DOHH2 (cell line): ENCODE data around the gene GALNT9.

Experiments used
- H3F3A ChIP-seq: fragments of 200-600 bp; sonication (generic), shearing (Covaris generic); 2 replicates; pipeline ENCODE4 v1.6.0; 2016; ENCODE audit warnings: antibody characterized with exemption, mild to moderate bottlenecking; ENCODE audit not compliant: control insufficient read depth, insufficient read depth
- H3K27ac ChIP-seq: fragments of 200-600 bp; sonication (generic); 2 replicates; pipeline ENCODE4 v1.5.1; 2014; ENCODE audit warnings: low read depth, mild to moderate bottlenecking, low read length, moderate library complexity
- H3K27me3 ChIP-seq: fragments of 200-600 bp; sonication (generic); 2 replicates; pipeline ENCODE4 v1.6.1; 2014; ENCODE audit warnings: mild to moderate bottlenecking, low read length, mixed read lengths; ENCODE audit not compliant: control insufficient read depth
- H3K36me3 ChIP-seq: fragments of 200-600 bp; sonication (generic); 2 replicates; pipeline ENCODE4 v1.6.1; 2014; ENCODE audit warnings: mild to moderate bottlenecking, low read length, moderate library complexity, mixed read lengths; ENCODE audit not compliant: control insufficient read depth
- H3K4me1 ChIP-seq: fragments of 200-600 bp; sonication (generic); 2 replicates; pipeline ENCODE4 v1.6.1; 2014; ENCODE audit warnings: mild to moderate bottlenecking, low read length, mixed read lengths; ENCODE audit not compliant: control insufficient read depth
- H3K4me2 ChIP-seq: fragments of 200-600 bp; sonication (generic); 2 replicates; pipeline ENCODE4 v1.6.0; 2014; ENCODE audit warnings: mild to moderate bottlenecking, low read length, moderate library complexity
- H3K4me3 ChIP-seq: fragments of 200-600 bp; sonication (generic); 2 replicates; pipeline ENCODE4 v1.5.1; 2014; ENCODE audit warnings: mild to moderate bottlenecking, low read length, mixed read lengths
- H3K79me2 ChIP-seq: fragments of 200-600 bp; sonication (generic); 2 replicates; pipeline ENCODE4 v1.6.1; 2014; ENCODE audit warnings: mild to moderate bottlenecking, low read length, mixed read lengths; ENCODE audit not compliant: control insufficient read depth
- H3K9me2 ChIP-seq: fragments of 200-600 bp; sonication (generic); replicated peaks from 2 replicates; pipeline ENCODE4 v1.6.1; 2014; ENCODE audit warnings: mild to moderate bottlenecking, low read length, mixed read lengths; ENCODE audit not compliant: control insufficient read depth
- H3K9me3 ChIP-seq: fragments of 200-600 bp; sonication (generic); 2 replicates; pipeline ENCODE4 v1.6.1; 2014; ENCODE audit warnings: antibody characterized with exemption, low read length, mixed read lengths; ENCODE audit not compliant: control insufficient read depth, insufficient read depth
- H4K20me1 ChIP-seq: fragments of 200-600 bp; sonication (generic); 2 replicates; pipeline ENCODE4 v1.6.0; 2014; ENCODE audit warnings: low read depth, mild to moderate bottlenecking, antibody characterized with exemption, low read length, moderate library complexity; ENCODE audit not compliant: control insufficient read depth, insufficient read depth
- EZH2phosphoT487 ChIP-seq: fragments of 200-600 bp; sonication (generic); IDR thresholded peaks from 2 replicates; pipeline ENCODE4 v1.6.1; 2017; ENCODE audit warnings: borderline replicate concordance, mild to moderate bottlenecking, antibody characterized with exemption, low read length, moderate library complexity, mixed read lengths
- TF ChIP-seq, protein P1 (sequence below): fragments of 200-600 bp; sonication (generic); IDR thresholded peaks from one replicate; pipeline ENCODE4 v1.5.1; 2014; ENCODE audit warnings: antibody characterized with exemption, mild to moderate bottlenecking, low read depth, low read length; ENCODE audit not compliant: poor library complexity, severe bottlenecking

Gene GALNT9

DNA sequence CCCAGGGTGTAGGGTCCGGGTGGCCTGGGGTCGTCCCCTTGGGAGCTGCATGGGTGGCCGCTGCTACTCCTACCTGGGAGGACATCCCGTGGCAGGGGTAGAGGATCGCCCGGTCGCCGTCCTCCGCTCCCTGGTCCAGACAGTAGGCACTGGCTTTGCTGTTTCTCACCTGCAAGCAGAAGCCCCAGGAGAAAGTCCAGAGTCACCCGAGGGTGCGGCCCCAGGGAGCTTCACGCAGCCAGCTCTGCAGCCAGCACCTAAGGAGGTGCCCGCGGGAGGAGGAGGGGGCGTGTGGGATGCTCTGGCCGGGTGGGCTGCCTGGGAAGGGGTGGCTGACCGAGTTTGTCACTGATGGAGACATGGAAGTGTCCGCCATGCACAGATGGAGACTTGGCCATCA lies 130.3 kb downstream of the GALNT9 start:
- H3F3A ChIP-seq, result no peaks in the 10 kb centered on the region
- peaks cover 4% of the 10 kb centered on the region; the same call in 1 of the 2 replicates for H3K9me3 ChIP-seq
- no peaks in the 10 kb centered on the region for H3K27me3 ChIP-seq
- H3K4me1 ChIP-seq, result no peaks in the 10 kb centered on the region
- no peak overlapping the region for H3K4me3 ChIP-seq
- TF ChIP-seq, protein P1, sequence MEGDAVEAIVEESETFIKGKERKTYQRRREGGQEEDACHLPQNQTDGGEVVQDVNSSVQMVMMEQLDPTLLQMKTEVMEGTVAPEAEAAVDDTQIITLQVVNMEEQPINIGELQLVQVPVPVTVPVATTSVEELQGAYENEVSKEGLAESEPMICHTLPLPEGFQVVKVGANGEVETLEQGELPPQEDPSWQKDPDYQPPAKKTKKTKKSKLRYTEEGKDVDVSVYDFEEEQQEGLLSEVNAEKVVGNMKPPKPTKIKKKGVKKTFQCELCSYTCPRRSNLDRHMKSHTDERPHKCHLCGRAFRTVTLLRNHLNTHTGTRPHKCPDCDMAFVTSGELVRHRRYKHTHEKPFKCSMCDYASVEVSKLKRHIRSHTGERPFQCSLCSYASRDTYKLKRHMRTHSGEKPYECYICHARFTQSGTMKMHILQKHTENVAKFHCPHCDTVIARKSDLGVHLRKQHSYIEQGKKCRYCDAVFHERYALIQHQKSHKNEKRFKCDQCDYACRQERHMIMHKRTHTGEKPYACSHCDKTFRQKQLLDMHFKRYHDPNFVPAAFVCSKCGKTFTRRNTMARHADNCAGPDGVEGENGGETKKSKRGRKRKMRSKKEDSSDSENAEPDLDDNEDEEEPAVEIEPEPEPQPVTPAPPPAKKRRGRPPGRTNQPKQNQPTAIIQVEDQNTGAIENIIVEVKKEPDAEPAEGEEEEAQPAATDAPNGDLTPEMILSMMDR, result no peak
- TF ChIP-seq EZH2phosphoT487, result no peak
- H3K27ac ChIP-seq, result no peak overlapping the region
- H4K20me1 ChIP-seq, result no peaks in the 10 kb centered on the region
- no peaks in the 10 kb centered on the region for H3K79me2 ChIP-seq
- no peaks in the 10 kb centered on the region for H3K9me2 ChIP-seq
- H3K36me3 ChIP-seq, result no peaks in the 10 kb centered on the region
- H3K4me2 ChIP-seq, result no peak overlapping the region

DNA sequence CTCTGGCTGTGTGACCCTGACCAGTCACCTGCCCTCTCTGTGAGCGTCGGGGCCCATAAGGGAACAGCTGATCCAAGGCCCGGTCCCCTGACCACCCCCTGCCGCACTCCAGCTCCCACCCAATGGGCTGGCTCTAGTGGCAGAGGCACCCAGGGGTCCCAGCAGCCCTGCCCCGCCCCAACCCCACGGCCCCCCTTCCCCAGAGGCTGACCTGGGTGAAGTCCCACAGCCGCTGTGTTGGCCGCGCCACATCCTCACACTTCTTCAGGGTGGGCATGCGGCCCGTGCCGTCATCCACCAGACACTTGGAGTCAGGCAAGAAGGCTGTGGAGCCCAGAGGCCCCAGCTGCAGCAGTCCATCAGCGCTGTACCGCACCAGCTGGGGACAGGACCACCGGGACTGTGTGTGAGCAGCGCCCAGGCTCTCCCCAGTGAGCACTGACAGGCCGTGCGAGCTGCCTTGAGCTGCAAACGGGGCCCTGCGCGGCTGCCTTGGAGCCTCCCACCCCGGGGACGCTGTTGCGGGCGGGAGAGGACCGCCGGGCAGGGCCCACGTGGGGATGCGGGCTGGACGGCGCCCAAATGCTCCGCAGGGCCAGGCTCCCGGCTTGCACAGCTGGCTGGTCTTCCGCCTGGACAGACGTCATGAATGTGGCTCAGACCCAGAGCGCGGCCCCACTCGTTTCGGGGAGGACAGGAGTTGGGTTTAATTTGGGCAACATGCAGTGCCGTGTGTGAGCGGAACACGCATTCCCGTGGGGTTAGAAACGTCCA lies 131.6 kb downstream of the GALNT9 start:
- Histone ChIP-seq H3K36me3 (no peaks in the 10 kb centered on the region), H3K27me3 (no peaks in the 10 kb centered on the region), H3K79me2 (no peaks in the 10 kb centered on the region), H3K27ac (no peak overlapping the region), H3K4me2 (no peak overlapping the region), H3K9me2 (no peaks in the 10 kb centered on the region), H3K4me1 (no peaks in the 10 kb centered on the region), H4K20me1 (no peaks in the 10 kb centered on the region), H3K9me3 (peaks cover 14% of the 10 kb centered on the region; the same call in 1 of the 2 replicates), H3F3A (no peaks in the 10 kb centered on the region), H3K4me3 (no peak overlapping the region)
- TF ChIP-seq EZH2phosphoT487, result no peak
- TF ChIP-seq, protein P1, result no peak

DNA sequence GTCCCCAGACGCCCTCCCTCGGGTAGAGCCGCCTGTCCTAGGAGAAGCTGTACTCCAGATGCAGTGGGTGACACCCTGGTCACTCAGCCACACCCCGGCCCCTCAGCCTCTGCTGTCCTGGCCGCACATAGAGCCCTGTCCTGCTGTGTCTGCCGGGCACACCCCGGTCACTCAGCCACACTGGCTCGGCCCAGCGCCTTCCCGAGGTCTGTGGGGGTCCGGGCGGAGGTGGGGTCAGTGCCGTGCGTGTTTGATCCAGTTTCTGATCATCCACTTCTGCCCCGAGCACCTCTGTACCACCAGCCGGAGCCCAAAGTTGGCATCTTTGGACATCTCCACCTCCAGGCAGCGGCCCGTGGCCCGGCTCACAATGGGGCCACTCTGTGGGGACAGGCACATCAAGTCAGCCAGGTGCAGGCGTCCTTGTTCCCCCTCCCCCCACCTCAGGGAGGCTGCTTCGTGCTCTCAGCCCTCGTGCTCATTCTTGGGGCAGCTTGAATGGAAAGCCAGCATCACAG lies 132.5 kb downstream of the GALNT9 start:
- no peak overlapping the region for H3K27ac ChIP-seq
- H3F3A ChIP-seq, result no peaks in the 10 kb centered on the region
- H3K79me2 ChIP-seq, result no peaks in the 10 kb centered on the region
- H3K9me3 ChIP-seq, result peaks cover 14% of the 10 kb centered on the region; the same call in 1 of the 2 replicates
- no peak overlapping the region for H3K4me2 ChIP-seq
- H3K9me2 ChIP-seq, result no peaks in the 10 kb centered on the region
- no peaks in the 10 kb centered on the region for H3K36me3 ChIP-seq
- H4K20me1 ChIP-seq, result no peaks in the 10 kb centered on the region
- H3K27me3 ChIP-seq, result no peaks in the 10 kb centered on the region
- TF ChIP-seq EZH2phosphoT487, result no peak
- no peaks in the 10 kb centered on the region for H3K4me1 ChIP-seq
- no peak overlapping the region for H3K4me3 ChIP-seq
